Caco-2 (cell line): ENCODE measurements around the gene HOXD12. TPM values are rescaled to one million over a fixed set of nuclear protein-coding genes. Genes with fewer than 3 reads are reported as not detected.

Experiments used
- BruUV-seq: library from RNA; stranded (reverse); fragments of 400-500 nt; replicated peaks from 2 replicates; lab custom pipeline; 2021; lab: Mats Ljungman, UMichigan
- CTCF ChIA-PET: fragments of 300-600 bp; sonication (Branson Sonifier 250); formaldehyde crosslinking; loops from one replicate; lab custom pipeline; 2022; ENCODE audit warnings: antibody characterized with exemption; lab: Charles Lee
- POLR2A ChIA-PET: fragments of 300-600 bp; sonication (Branson Sonifier 250); formaldehyde crosslinking; loops from one replicate; lab custom pipeline; 2022; ENCODE audit warnings: antibody characterized with exemption; lab: Charles Lee
- DNase-seq, 2 experiments: peaks; one replicate each; pipeline versions ENCODE4 v3.0.0 to v3.0.0-alpha.2; 2020 to 2022
- H3K27me3 ChIP-seq: replicated peaks from 2 replicates; pipeline ENCODE4 v1.6.0; 2011; ENCODE audit warnings: low read length; ENCODE audit not compliant: control insufficient read depth, insufficient read depth
- H3K36me3 ChIP-seq: 2 replicates; pipeline ENCODE4 v1.5.1; 2011; ENCODE audit warnings: low read length; ENCODE audit not compliant: control insufficient read depth, insufficient read depth
- H3K4me1 ChIP-seq: fragments of 250-450 bp; sonication (Bioruptor Pico); 2 replicates; pipeline ENCODE4 v1.5.1; 2020; ENCODE audit warnings: mild to moderate bottlenecking
- H3K4me3 ChIP-seq: 2 replicates; pipeline ENCODE4 v1.5.1; 2011; ENCODE audit warnings: low read depth, mild to moderate bottlenecking, control low read depth, low read length
- H3K9me3 ChIP-seq: fragments of 250-450 bp; sonication (Bioruptor Pico); 2 replicates; pipeline ENCODE4 v1.5.1; 2020; ENCODE audit warnings: mild to moderate bottlenecking, moderate library complexity
- H3K27ac Mint-ChIP-seq: one replicate; pipeline ENCODE4 v1.8.0; 2022; ENCODE audit warnings: mixed read lengths; ENCODE audit not compliant: unreplicated experiment
- H3K27me3 Mint-ChIP-seq: one replicate; pipeline ENCODE4 v1.8.0; 2022; ENCODE audit warnings: mixed read lengths; ENCODE audit not compliant: insufficient read depth, unreplicated experiment
- H3K36me3 Mint-ChIP-seq: one replicate; pipeline ENCODE4 v1.8.0; 2022; ENCODE audit warnings: mild to moderate bottlenecking, mixed read lengths; ENCODE audit not compliant: insufficient read depth, unreplicated experiment
- H3K4me1 Mint-ChIP-seq: one replicate; pipeline ENCODE4 v1.8.0; 2022; ENCODE audit warnings: low read depth, mixed read lengths; ENCODE audit not compliant: unreplicated experiment
- H3K4me3 Mint-ChIP-seq: one replicate; pipeline ENCODE4 v1.8.0; 2022; ENCODE audit warnings: mild to moderate bottlenecking, moderate library complexity, mixed read lengths; ENCODE audit not compliant: unreplicated experiment
- H3K9me3 Mint-ChIP-seq: one replicate; pipeline ENCODE4 v1.8.0; 2022; ENCODE audit warnings: mixed read lengths; ENCODE audit not compliant: unreplicated experiment
- intact Hi-C: fragments of 100-400 bp; cut with micrococcal nuclease; formaldehyde crosslinking; loops from one replicate; pipeline ENCODE4 v1.10.0; 2022; ENCODE audit not compliant: unreplicated experiment
- total RNA-seq: library from RNA; stranded (reverse); gene quantifications from 2 replicates; pipeline ENCODE4 v1.2.3, GENCODE V29; 2022
- TF ChIP-seq, protein P1 (sequence below), 2 experiments: fragments of 200-600 bp in 1 of 2; IDR thresholded peaks; 1 replicate in 1 of 2; 2 replicates in 1 of 2; pipeline versions ENCODE4 v1.5.1 to v1.8.0; 2011 to 2022; ENCODE audit warnings: antibody characterized with exemption in 1 of 2, control low read depth in 1 of 2, inconsistent platforms in 1 of 2, low read depth in 1 of 2, low read length in 1 of 2, mild to moderate bottlenecking in 1 of 2, moderate library complexity in 1 of 2; ENCODE audit not compliant: insufficient read depth in 1 of 2, severe bottlenecking in 1 of 2, unreplicated experiment in 1 of 2

Gene HOXD12
- total RNA-seq, 1 experiment from 2014 or later: not detected

DNA sequence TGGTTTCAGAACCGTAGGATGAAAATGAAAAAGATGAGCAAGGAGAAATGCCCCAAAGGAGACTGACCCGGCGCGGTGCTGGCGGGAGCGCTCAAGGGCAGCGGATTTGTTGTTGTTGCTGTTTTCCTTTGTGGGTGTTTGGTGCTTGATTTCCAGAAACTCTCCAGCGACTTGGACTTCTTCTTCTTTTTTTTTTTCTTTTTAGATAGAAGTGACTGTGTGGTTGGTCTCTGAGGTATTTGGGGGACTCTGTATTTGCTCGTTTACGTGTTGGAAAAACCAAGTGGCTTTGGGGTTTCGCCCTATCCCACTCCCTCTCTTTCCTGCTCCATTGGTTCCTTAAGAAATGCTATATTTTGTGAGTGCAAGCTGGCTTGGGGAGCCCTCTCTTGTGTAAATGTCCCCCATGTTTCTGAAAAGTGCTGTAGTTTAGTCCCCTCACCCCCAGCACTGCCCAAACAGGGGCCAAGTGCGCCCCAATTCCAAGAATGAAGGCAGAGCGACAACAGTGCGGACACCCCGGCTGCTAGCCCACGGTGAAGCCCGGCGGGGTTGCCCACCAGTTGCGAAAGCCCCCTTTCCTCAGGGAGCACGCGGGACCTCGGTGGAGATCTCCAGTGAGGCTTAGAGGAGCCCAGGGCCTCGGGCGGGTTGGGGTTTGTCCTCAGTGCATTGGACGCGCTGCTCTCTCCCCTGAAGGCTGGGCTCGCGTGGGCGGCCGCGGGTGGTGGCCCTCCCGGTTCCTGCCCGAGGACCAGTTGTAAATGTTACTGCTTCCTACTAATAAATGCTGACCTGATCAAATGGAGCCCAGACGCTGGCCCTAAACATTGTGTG, 24.7 kb downstream of the HOXD12 start:
- H3K27me3 Mint-ChIP-seq: peaks cover 71% of the 10 kb centered on the region
- no TSS peak for BruUV-seq
- TF ChIP-seq, protein P1, sequence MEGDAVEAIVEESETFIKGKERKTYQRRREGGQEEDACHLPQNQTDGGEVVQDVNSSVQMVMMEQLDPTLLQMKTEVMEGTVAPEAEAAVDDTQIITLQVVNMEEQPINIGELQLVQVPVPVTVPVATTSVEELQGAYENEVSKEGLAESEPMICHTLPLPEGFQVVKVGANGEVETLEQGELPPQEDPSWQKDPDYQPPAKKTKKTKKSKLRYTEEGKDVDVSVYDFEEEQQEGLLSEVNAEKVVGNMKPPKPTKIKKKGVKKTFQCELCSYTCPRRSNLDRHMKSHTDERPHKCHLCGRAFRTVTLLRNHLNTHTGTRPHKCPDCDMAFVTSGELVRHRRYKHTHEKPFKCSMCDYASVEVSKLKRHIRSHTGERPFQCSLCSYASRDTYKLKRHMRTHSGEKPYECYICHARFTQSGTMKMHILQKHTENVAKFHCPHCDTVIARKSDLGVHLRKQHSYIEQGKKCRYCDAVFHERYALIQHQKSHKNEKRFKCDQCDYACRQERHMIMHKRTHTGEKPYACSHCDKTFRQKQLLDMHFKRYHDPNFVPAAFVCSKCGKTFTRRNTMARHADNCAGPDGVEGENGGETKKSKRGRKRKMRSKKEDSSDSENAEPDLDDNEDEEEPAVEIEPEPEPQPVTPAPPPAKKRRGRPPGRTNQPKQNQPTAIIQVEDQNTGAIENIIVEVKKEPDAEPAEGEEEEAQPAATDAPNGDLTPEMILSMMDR (IDR thresholded peaks at IDR 0.05; ENCODE audit: insufficient read depth in 1 of 2, low read depth in 1 of 2, low read length in 1 of 2, severe bottlenecking in 1 of 2, unreplicated experiment in 1 of 2): no peak
- peaks cover 18% of the 10 kb centered on the region for H3K27me3 ChIP-seq
- peaks cover 22% of the 10 kb centered on the region for H3K4me1 ChIP-seq
- no peak for DNase-seq
- no peak overlapping the region for H3K4me3 ChIP-seq
- no peak overlapping the region for H3K27ac Mint-ChIP-seq
- H3K9me3 Mint-ChIP-seq: no peaks in the 10 kb centered on the region
- CTCF ChIA-PET: interaction anchor here (0.5 kb wide), 1 partner anchor 50 kb away, joined by 3 read pairs; no protein-coding TSS in a partner anchor
- intact Hi-C loops: loop anchor here (10.0 kb wide), 2 partner anchors 260 to 690 kb away; no protein-coding TSS in a partner anchor
- POLR2A ChIA-PET: no interaction called here
- H3K36me3 Mint-ChIP-seq: no peaks in the 10 kb centered on the region
- H3K9me3 ChIP-seq: no peaks in the 10 kb centered on the region
- no peaks in the 10 kb centered on the region for H3K36me3 ChIP-seq
- peaks cover 16% of the 10 kb centered on the region for H3K4me1 Mint-ChIP-seq
- H3K4me3 Mint-ChIP-seq: peak overlapping the region; percentile 72

DNA sequence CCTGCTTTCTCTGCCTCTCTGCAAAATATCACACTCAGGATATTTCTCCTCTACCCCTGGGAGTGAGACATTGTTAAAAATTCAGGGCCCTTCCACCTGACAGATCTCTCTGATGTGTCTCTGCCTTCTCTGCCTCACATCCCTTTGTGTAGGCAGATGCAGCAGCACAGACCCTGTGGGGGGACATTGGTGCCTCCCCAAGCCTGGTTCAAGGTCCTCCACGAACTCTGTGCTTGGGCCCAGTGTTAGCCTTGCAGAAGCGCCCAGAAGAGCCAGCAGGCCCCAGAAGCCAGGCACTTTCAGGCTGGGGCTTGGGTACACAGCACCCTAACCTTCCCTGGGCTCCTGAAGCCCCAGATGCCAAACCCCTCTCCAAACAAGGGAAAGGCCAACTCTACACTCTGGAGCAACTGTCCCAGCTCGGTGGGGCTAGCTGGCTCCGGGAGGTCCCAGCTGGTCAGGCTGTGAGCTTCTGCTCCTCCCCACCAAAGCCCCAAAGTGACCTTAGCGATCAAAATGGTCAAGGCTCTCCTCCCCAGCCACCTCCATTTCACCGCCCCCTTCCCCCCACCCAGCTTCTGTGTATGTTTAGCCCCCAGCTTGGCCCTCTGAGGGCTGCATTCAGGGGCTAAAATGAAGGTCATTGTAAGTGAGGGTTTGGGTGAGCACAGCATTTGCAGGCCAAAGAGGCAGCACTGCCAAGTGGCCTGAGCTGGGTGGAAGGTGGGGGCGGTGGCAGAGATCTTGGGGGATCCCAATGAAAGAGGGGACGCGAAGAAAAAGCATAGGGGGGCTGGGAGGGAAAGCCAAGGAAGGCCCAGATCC, 25.6 kb downstream of the HOXD12 start:
- Mint-ChIP-seq H3K27me3 (peaks cover 62% of the 10 kb centered on the region), H3K36me3 (no peaks in the 10 kb centered on the region), H3K4me3 (no peak overlapping the region), H3K27ac (no peak overlapping the region), H3K9me3 (no peaks in the 10 kb centered on the region), H3K4me1 (peaks cover 16% of the 10 kb centered on the region)
- peaks cover 23% of the 10 kb centered on the region for H3K4me1 ChIP-seq
- no peaks in the 10 kb centered on the region for H3K36me3 ChIP-seq
- BruUV-seq: no TSS peak
- H3K4me3 ChIP-seq: no peak overlapping the region
- peaks cover 19% of the 10 kb centered on the region for H3K27me3 ChIP-seq
- no peaks in the 10 kb centered on the region for H3K9me3 ChIP-seq
- POLR2A ChIA-PET: no interaction called here
- intact Hi-C loops: loop anchor here (10.0 kb wide), 2 partner anchors 260 to 690 kb away; no protein-coding TSS in a partner anchor
- CTCF ChIA-PET: interaction anchor here (4.0 kb wide), 1 partner anchor 331 kb away, joined by 64 read pairs; no protein-coding TSS in a partner anchor
- TF ChIP-seq, protein P1 (IDR thresholded peaks at IDR 0.05; ENCODE audit: insufficient read depth in 1 of 2, low read depth in 1 of 2, low read length in 1 of 2, severe bottlenecking in 1 of 2, unreplicated experiment in 1 of 2): no peak
- DNase-seq: no peak

DNA sequence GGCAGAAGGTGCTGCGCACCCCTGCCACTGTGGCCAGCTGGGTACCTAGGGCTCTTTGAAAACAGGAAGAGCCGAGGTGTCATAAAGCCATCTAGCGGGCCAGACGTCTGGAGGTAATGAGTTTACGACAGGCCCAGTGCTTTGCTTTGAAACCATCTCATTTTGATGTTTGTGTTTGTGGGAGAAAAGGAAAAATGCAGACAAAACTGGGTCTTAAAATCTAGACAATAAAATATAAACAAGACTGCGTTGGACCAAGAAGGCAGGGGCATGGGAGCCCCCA, 26.1 kb downstream of the HOXD12 start:
- Mint-ChIP-seq H3K4me1 (peaks cover 16% of the 10 kb centered on the region), H3K4me3 (no peak overlapping the region), H3K27me3 (peaks cover 58% of the 10 kb centered on the region), H3K36me3 (no peaks in the 10 kb centered on the region), H3K27ac (no peak overlapping the region), H3K9me3 (no peaks in the 10 kb centered on the region)
- DNase-seq: no peak
- intact Hi-C loops: loop anchor here (2.0 to 10.0 kb wide), 3 partner anchors 259 to 1021 kb away; no protein-coding TSS in a partner anchor
- Histone ChIP-seq H3K4me3 (no peak overlapping the region), H3K36me3 (no peaks in the 10 kb centered on the region), H3K4me1 (peaks cover 27% of the 10 kb centered on the region), H3K27me3 (peaks cover 20% of the 10 kb centered on the region), H3K9me3 (no peaks in the 10 kb centered on the region)
- TF ChIP-seq, protein P1 (IDR thresholded peaks at IDR 0.05; ENCODE audit: insufficient read depth in 1 of 2, low read depth in 1 of 2, low read length in 1 of 2, severe bottlenecking in 1 of 2, unreplicated experiment in 1 of 2): no peak
- ChIA-PET CTCF (interaction anchor here (4.0 kb wide), 1 partner anchor 330 kb away, joined by 64 read pairs; no protein-coding TSS in a partner anchor), POLR2A (no interaction called here)
- BruUV-seq: no TSS peak
